Transverse colon (tissue), 4 donors: ENCODE results near the gene GCFC2.

Source experiments
- CTCF ChIP-seq, 5 experiments: fragments of 200-600 bp in 3 of 5; fragments of 450-650 bp in 2 of 5; sonication (generic) in 3 of 5; IDR thresholded peaks; 1 replicate in 2 of 5; 2 replicates in 3 of 5; pipeline ENCODE4 v1.5.1; 2016 to 2017; ENCODE audit warnings: antibody characterized with exemption in 5 of 5, inconsistent platforms in 3 of 5, mild to moderate bottlenecking in 2 of 5, moderate library complexity in 1 of 5
- EP300 ChIP-seq: sonication (generic); formaldehyde crosslinking; IDR thresholded peaks from one replicate; pipeline ENCODE4 v1.6.1; 2017; ENCODE audit warnings: antibody characterized with exemption, low read depth
- POLR2A ChIP-seq: fragments of 450-650 bp; IDR thresholded peaks from one replicate; pipeline ENCODE4 v1.6.1; 2016; ENCODE audit warnings: antibody characterized with exemption, mild to moderate bottlenecking, moderate library complexity
- POLR2AphosphoS5 ChIP-seq, 3 donors: sonication (generic); formaldehyde crosslinking; IDR thresholded peaks; one replicate each; pipeline ENCODE4 v1.6.1; 2016; ENCODE audit warnings: antibody characterized with exemption in 3 of 3

GRCh38 chr2:75645643-75646042 lies 65.1 kb downstream of the GCFC2 start:
- TF ChIP-seq CTCF (IDR thresholded peaks at IDR 0.05) (no peak), POLR2A (no peak), EP300 (no peak), POLR2AphosphoS5 (IDR thresholded peaks at IDR 0.05) (no peak)
